Fibroblast of lung (primary cell): ENCODE measurements around the gene MGAT5. TPM values are rescaled to one million over a fixed set of nuclear protein-coding genes. Genes with fewer than 3 reads are reported as not detected.

Experiments
- DNase-seq, 2 donors: peaks; one replicate each; pipeline versions ENCODE4 v3.0.0 to v3.0.0-alpha.2; 2010; ENCODE audit warnings: low read depth in 2 of 2
- H2AFZ ChIP-seq: 2 replicates; pipeline ENCODE4 v1.5.1; 2012; ENCODE audit warnings: low read length, control low read depth, inconsistent platforms
- H3K27ac ChIP-seq: 2 replicates; pipeline ENCODE4 v1.5.1; 2011; ENCODE audit warnings: low read length, control low read depth; ENCODE audit not compliant: insufficient read depth
- H3K27me3 ChIP-seq: 2 replicates; pipeline ENCODE4 v1.5.1; 2011; ENCODE audit warnings: mild to moderate bottlenecking, low read length; ENCODE audit not compliant: control insufficient read depth, insufficient read depth
- H3K36me3 ChIP-seq: 2 replicates; pipeline ENCODE4 v1.5.1; 2011; ENCODE audit warnings: low read length; ENCODE audit not compliant: control insufficient read depth, insufficient read depth
- H3K4me1 ChIP-seq: 2 replicates; pipeline ENCODE4 v1.5.1; 2011; ENCODE audit warnings: low read length; ENCODE audit not compliant: control insufficient read depth, insufficient read depth; ENCODE audit errors: extremely low read depth
- H3K4me2 ChIP-seq: 2 replicates; pipeline ENCODE4 v1.5.1; 2011; ENCODE audit warnings: low read length, control low read depth; ENCODE audit not compliant: insufficient read depth; ENCODE audit errors: extremely low read depth
- H3K4me3 ChIP-seq, 4 experiments: fragments of 200-600 bp in 1 of 4; sonication (generic) in 1 of 4; replicated peaks in 1 of 4; 2 replicates each; pipeline ENCODE4 v1.5.1; 2011 to 2016; ENCODE audit warnings: low read length in 4 of 4, low read depth in 3 of 4, mild to moderate bottlenecking in 3 of 4, control low read depth in 2 of 4, inconsistent platforms in 1 of 4, mixed read lengths in 1 of 4; ENCODE audit not compliant: insufficient read depth in 1 of 4; ENCODE audit errors: control extremely low read depth in 1 of 4
- H3K79me2 ChIP-seq: 2 replicates; pipeline ENCODE4 v1.5.1; 2012; ENCODE audit warnings: mild to moderate bottlenecking, low read length, inconsistent platforms; ENCODE audit not compliant: control insufficient read depth, insufficient read depth
- H3K9ac ChIP-seq: 2 replicates; pipeline ENCODE4 v1.5.1; 2011; ENCODE audit warnings: mild to moderate bottlenecking, low read length, control low read depth; ENCODE audit not compliant: insufficient read depth
- H3K9me3 ChIP-seq: 2 replicates; pipeline ENCODE4 v1.5.1; 2012; ENCODE audit warnings: low read depth, low read length; ENCODE audit not compliant: control insufficient read depth, insufficient read depth
- H4K20me1 ChIP-seq: 2 replicates; pipeline ENCODE4 v1.5.1; 2011; ENCODE audit warnings: low read length; ENCODE audit not compliant: control insufficient read depth, insufficient read depth; ENCODE audit errors: extremely low read depth
- CTCF ChIP-seq, 2 donors: IDR thresholded peaks in 1 of 2; conservative IDR thresholded peaks in 1 of 2; 1 replicate in 1 of 2; 2 replicates in 1 of 2; pipeline ENCODE4 v1.5.1; 2011 to 2012; ENCODE audit warnings: low read length in 2 of 2, control low read depth in 1 of 2, inconsistent platforms in 1 of 2, low read depth in 1 of 2, mild to moderate bottlenecking in 1 of 2
- EZH2 ChIP-seq: IDR thresholded peaks from 2 replicates; pipeline ENCODE4 v1.5.1; 2012; ENCODE audit warnings: low read length, control low read depth, mild to moderate bottlenecking; ENCODE audit errors: missing control alignments
- polyA plus RNA-seq, 2 donors: library from polyadenylated mRNA; depleted of rRNA in 1 of 2; stranded (reverse) in 1 of 2; unstranded in 1 of 2; fragments of >200 nt; gene quantifications; 2 replicates each; pipeline ENCODE4 v1.2.1, GENCODE V29; 2011 to 2012; ENCODE audit warnings: missing spikeins in 1 of 2
- total RNA-seq: library from RNA; depleted of rRNA; stranded (reverse); fragments of >200 nt; gene quantifications from 2 replicates; pipeline ENCODE4 v1.2.1, GENCODE V29; 2014

The MGAT5 gene
- total and polyA plus RNA-seq, 2 donors (not counting 1 experiment from before 2014, with no cell fraction given) = 270 to 301 TPM

- H3K79me2 ChIP-seq = peaks cover 26% of the 10 kb centered on the region
- DNase-seq = no peak
- H3K4me1 ChIP-seq = peaks cover 15% of the 10 kb centered on the region
- no peak overlapping the region for H3K4me3 ChIP-seq
- peak overlapping the region; percentile 19 for H3K4me2 ChIP-seq
- H2AFZ ChIP-seq = no peak overlapping the region
- H3K27ac ChIP-seq = peak overlapping the region; percentile 47
- H3K9me3 ChIP-seq = no peaks in the 10 kb centered on the region
- no peaks in the 10 kb centered on the region for H3K27me3 ChIP-seq
- no peaks in the 10 kb centered on the region for H4K20me1 ChIP-seq
- TF ChIP-seq EZH2 (no peak), CTCF (conservative IDR thresholded peaks at IDR 0.05 in 1 of 2, IDR thresholded peaks at IDR 0.05 in 1 of 2; ENCODE audit: low read depth in 1 of 2, low read length in 2 of 2) (no peak)
- no peaks in the 10 kb centered on the region for H3K36me3 ChIP-seq
- no peak overlapping the region for H3K9ac ChIP-seq
These were observed 22.4 kb upstream of the MGAT5 start for GRCh38 chr2:134231301-134231964.

DNA sequence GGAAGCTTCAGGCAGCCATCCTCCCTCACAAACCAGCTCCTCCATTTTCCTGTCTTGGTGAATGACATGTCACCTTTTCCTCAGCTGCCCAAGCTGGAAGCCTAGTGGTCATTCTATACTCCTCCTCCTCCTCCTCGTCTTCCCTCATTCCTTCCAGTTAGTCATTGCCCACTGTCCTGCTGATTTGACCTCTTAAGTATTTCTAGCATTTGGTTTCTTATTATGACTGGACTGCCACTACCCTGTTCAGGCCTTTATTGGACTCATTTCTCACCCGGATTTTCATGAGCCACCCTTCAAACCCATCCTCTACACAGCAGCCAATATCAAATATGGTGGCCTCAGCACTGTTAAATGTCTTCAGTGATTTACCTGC, 21.9 kb upstream of the MGAT5 start:
- Histone ChIP-seq H3K36me3 (no peaks in the 10 kb centered on the region), H3K4me1 (peaks cover 15% of the 10 kb centered on the region), H3K27ac (peak overlapping the region; percentile 47), H3K9me3 (no peaks in the 10 kb centered on the region), H3K9ac (no peak overlapping the region), H3K79me2 (peaks cover 24% of the 10 kb centered on the region), H3K27me3 (no peaks in the 10 kb centered on the region), H3K4me3 (no peak overlapping the region), H4K20me1 (no peaks in the 10 kb centered on the region), H3K4me2 (no peak overlapping the region), H2AFZ (no peak overlapping the region)
- peak in 1 of 2 donors; percentile 86 for DNase-seq
- TF ChIP-seq CTCF (conservative IDR thresholded peaks at IDR 0.05 in 1 of 2, IDR thresholded peaks at IDR 0.05 in 1 of 2; ENCODE audit: low read depth in 1 of 2, low read length in 2 of 2) (no peak), EZH2 (no peak)

DNA sequence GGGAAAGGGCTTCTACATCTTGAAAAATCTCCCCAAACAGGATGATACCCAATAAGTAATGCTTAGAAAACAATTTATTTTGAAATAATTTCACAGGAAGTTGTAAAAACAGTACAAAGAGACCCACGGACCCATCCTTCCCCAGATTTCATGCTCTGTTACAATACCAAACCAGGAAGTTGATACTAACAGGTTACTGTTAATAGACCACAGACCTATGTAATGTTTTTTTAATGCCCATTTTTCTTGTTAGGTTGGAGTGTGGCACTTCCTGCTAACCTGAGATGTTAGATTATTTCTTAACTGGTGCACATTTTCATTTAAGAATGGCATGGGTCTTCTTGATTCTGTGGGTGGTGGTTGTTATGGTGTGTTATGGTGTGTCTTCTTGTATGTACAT, 21.4 kb upstream of the MGAT5 start:
- no peaks in the 10 kb centered on the region for H4K20me1 ChIP-seq
- no peak overlapping the region for H3K4me3 ChIP-seq
- H3K4me1 ChIP-seq = peaks cover 15% of the 10 kb centered on the region
- no peak overlapping the region for H3K4me2 ChIP-seq
- no peaks in the 10 kb centered on the region for H3K36me3 ChIP-seq
- no peak overlapping the region for H2AFZ ChIP-seq
- TF ChIP-seq EZH2 = no peak
- no peak for TF ChIP-seq CTCF (conservative IDR thresholded peaks at IDR 0.05 in 1 of 2, IDR thresholded peaks at IDR 0.05 in 1 of 2; ENCODE audit: low read depth in 1 of 2, low read length in 2 of 2)
- no peak overlapping the region for H3K9ac ChIP-seq
- H3K79me2 ChIP-seq = peaks cover 25% of the 10 kb centered on the region
- no peak overlapping the region for H3K27ac ChIP-seq
- H3K27me3 ChIP-seq = no peaks in the 10 kb centered on the region
- DNase-seq = no peak
- H3K9me3 ChIP-seq = no peaks in the 10 kb centered on the region
